Subcutaneous abdominal adipose tissue (tissue), 5 donors: ENCODE data around the gene DGKB.

ENCODE experiments used
- H3K27ac ChIP-seq: one replicate; pipeline ENCODE4 v1.7.0; 2013; ENCODE audit warnings: low read depth, mild to moderate bottlenecking, inconsistent platforms, low read length, moderate library complexity
- H3K27me3 ChIP-seq, 5 donors: one replicate each; pipeline ENCODE4 v1.7.0; 2013; ENCODE audit warnings: low read length in 5 of 5, inconsistent platforms in 1 of 5; ENCODE audit not compliant: control insufficient read depth in 5 of 5, insufficient read depth in 4 of 5
- H3K36me3 ChIP-seq, 5 donors: one replicate each; pipeline ENCODE4 v1.7.0; 2013; ENCODE audit warnings: low read length in 5 of 5; ENCODE audit not compliant: control insufficient read depth in 5 of 5, insufficient read depth in 5 of 5
- H3K4me1 ChIP-seq, 5 donors: one replicate each; pipeline ENCODE4 v1.7.0; 2013; ENCODE audit warnings: low read length in 5 of 5, mild to moderate bottlenecking in 3 of 5, moderate library complexity in 1 of 5; ENCODE audit not compliant: control insufficient read depth in 5 of 5, insufficient read depth in 5 of 5
- H3K4me3 ChIP-seq, 5 donors: one replicate each; pipeline ENCODE4 v1.7.0; 2013; ENCODE audit warnings: low read length in 5 of 5, low read depth in 1 of 5
- H3K9ac ChIP-seq, 5 donors: one replicate each; pipeline ENCODE4 v1.7.0; 2013; ENCODE audit warnings: low read length in 5 of 5, mild to moderate bottlenecking in 4 of 5, moderate library complexity in 3 of 5
- H3K9me3 ChIP-seq, 5 donors: one replicate each; pipeline ENCODE4 v1.7.0; 2013; ENCODE audit warnings: low read length in 5 of 5; ENCODE audit not compliant: control insufficient read depth in 5 of 5
- donor health status: healthy.
- donor health status: healthy.
- donor health status: healthy.
- donor health status: healthy.
- donor health status: healthy.

The DGKB gene

DNA sequence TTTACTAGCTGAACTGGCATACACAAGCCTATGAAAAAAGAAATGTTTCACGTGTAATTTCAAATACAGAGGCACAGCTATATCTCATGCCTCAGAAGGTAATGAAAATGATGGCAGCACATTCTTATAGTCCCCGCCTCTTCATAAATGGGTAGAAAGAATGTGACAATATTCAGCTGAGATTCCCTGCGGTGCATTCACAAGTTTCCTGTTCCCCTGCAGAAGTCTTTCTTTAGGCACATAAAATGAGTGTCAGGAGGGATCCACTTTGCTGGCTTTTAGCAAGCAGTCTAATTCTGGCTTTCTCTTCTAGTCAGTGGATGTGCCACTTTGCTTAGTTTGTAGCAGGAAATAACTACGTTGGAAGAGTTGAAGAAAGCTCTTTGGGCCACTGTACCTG, 56.1 kb downstream of the DGKB start:
- H3K9me3 ChIP-seq = peaks cover 0 to 2% (median 0%) of the 10 kb centered on the region in 5 donors
- H3K4me1 ChIP-seq = no peaks in the 10 kb centered on the region
- no peak overlapping the region for H3K27ac ChIP-seq
- H3K4me3 ChIP-seq = no peak overlapping the region
- H3K9ac ChIP-seq = no peak overlapping the region
- H3K36me3 ChIP-seq = no peaks in the 10 kb centered on the region
- no peaks in the 10 kb centered on the region for H3K27me3 ChIP-seq

DNA sequence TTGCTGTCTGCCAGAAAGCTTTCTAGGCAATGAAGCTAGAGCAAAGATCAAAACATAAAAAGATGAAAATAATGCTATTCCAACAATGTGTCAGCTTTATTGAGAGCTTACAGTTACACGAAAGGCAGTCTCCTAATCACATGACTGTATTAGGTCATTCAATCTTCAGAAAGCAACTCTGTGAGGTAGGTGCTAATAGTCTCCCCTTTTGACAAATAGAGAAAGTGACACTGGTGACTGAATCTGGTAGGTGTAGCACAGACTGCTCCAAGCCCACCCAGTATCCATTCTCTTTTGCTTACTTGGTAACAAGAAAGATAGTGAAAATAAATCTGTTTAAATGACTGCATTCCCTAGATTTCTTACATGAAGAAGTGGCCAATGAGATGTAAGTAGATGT, 58.8 kb downstream of the DGKB start:
- no peak overlapping the region for H3K27ac ChIP-seq
- H3K27me3 ChIP-seq = no peaks in the 10 kb centered on the region
- H3K4me1 ChIP-seq = no peaks in the 10 kb centered on the region
- no peak overlapping the region for H3K4me3 ChIP-seq
- peaks cover 0 to 2% (median 0%) of the 10 kb centered on the region in 5 donors for H3K9me3 ChIP-seq
- no peaks in the 10 kb centered on the region for H3K36me3 ChIP-seq
- H3K9ac ChIP-seq = no peak overlapping the region

DNA sequence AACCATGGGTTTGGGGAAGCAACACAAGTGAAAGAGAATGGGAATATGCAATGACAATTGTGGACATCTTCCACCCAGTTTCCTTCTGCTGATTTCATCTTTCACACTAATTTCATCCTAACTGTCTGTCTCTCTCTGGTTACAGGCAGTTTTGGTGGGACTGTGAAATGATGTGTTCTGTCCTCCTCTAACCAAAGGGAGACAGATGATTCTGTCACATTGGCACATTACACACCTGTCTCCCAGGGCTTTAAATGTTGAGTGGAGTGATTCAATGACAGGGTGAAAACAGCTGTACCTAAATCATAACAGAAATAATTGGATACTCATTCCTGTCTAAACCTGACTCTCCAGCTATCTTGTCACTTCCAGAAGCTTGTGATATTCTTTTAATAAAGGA, 60.0 kb downstream of the DGKB start:
- H3K4me1 ChIP-seq = no peaks in the 10 kb centered on the region
- no peak overlapping the region for H3K9ac ChIP-seq
- no peak overlapping the region for H3K4me3 ChIP-seq
- no peaks in the 10 kb centered on the region for H3K36me3 ChIP-seq
- no peak overlapping the region for H3K27ac ChIP-seq
- H3K9me3 ChIP-seq = peaks cover 0 to 2% (median 0%) of the 10 kb centered on the region in 5 donors
- H3K27me3 ChIP-seq = no peaks in the 10 kb centered on the region

DNA sequence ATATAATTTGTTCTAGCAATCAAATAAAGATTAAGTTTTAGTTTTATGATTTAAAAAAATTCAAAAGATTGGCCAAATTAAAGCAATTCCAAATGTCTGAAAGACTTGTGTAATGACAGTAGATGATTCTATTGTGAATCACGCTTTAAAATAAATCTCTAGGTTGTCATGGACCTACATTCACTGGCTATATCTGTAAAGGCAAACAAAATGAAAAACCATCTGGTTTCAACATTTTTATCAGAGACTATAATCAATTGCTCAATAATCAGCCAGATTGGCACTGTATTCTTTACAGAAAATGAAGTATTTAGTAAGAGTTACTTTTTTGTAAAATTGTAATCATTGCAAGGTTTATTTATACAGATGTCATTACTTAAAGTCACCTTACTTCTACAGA, 60.7 kb downstream of the DGKB start:
- Histone ChIP-seq H3K36me3 (no peaks in the 10 kb centered on the region), H3K9me3 (peaks cover 0 to 2% (median 0%) of the 10 kb centered on the region in 5 donors), H3K27ac (no peak overlapping the region), H3K4me1 (no peaks in the 10 kb centered on the region), H3K27me3 (no peaks in the 10 kb centered on the region), H3K9ac (no peak overlapping the region), H3K4me3 (no peak overlapping the region)

DNA sequence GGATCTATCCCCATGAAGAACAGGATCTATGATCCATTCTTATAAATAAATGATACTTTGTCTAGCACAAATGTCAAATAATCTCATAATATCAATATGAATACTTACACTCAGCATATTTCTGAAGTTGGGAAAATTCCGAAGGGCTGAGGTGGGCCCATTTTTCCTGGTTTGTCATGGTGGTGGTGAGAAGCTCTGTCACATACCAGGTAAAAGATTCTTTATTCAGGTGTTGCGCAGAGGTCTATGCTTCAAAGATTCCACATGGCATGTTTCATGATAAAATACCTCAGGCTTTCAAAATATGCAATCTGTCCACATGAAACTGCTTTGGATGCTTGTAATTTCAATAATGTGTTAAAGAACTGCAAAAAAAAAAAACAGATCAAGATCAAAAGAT, 61.5 kb downstream of the DGKB start:
- Histone ChIP-seq H3K4me1 (no peaks in the 10 kb centered on the region), H3K4me3 (no peak overlapping the region), H3K27me3 (no peaks in the 10 kb centered on the region), H3K9ac (no peak overlapping the region), H3K27ac (no peak overlapping the region), H3K9me3 (no peaks in the 10 kb centered on the region), H3K36me3 (no peaks in the 10 kb centered on the region)

DNA sequence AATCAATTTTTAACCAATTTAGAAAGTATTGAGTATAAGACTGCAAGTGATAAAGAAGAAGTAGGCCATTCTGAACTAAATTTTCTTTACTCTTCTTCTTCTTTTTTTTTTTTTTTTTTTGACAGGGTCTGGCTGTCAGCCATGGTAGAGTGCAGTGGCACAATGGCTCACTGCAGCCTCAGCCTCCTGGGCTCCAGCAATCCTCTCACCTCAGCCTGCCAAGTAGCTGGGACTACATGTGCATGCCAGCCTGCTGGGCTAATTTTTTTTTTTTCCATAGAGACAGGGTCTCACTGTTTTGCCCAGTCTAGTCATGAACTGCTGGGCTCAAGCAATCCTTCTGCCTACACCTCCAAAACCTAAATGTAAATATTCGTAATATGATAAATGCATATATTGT, 63.2 kb downstream of the DGKB start:
- Histone ChIP-seq H3K9me3 (no peaks in the 10 kb centered on the region), H3K27me3 (no peaks in the 10 kb centered on the region), H3K4me1 (no peaks in the 10 kb centered on the region), H3K36me3 (no peaks in the 10 kb centered on the region), H3K9ac (no peak overlapping the region), H3K27ac (no peak overlapping the region), H3K4me3 (no peak overlapping the region)

DNA sequence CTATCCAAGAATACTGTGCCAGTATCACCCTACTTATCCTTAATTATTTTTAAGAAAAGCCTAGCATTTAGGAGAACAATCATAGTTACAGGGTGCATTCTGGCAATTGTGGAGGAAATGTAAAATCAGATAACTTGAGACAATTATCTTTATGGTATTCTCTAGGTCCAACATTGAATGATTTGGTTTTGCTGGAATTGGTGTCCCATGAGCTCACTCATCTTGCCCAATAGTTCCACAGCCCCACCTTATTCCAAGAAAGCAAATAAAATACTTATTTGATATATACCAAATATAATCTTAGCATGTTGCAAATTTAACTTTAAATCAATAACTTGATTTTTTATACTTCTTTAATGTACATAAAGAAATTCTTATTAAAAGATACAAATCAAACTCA, 65.3 kb downstream of the DGKB start:
- H3K9ac ChIP-seq = no peak overlapping the region

DNA sequence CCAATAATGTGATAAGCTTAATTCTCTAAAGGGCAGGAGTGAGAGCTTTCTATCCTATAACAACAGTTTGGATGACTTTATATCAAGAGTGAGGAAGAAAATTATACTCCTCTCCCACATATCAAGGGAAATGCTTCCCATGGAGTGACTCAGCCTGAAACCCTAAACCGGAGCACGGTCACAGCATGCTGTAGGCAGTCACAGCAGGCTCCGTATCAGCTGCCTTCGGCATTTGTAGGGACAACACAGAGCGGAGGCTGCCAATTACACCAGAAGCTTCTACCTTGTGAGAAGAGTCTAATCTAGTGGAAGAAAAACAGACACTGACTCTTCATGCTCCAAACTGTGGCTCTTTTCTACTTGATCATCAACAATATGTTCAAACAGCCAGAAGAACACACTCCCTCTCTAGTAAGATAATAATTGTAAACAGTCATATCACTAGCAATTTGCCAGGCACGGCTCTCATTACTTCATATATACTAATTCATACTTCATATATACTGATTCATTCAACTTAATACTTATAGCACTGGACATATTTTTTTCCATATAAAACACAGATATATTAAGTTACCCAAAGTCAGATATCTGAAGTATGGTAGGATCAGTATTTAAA, 65.9 kb downstream of the DGKB start:
- Histone ChIP-seq H3K4me3 (no peak overlapping the region), H3K4me1 (no peaks in the 10 kb centered on the region), H3K27ac (no peak overlapping the region), H3K27me3 (no peaks in the 10 kb centered on the region), H3K9me3 (no peaks in the 10 kb centered on the region), H3K36me3 (no peaks in the 10 kb centered on the region), H3K9ac (no peak overlapping the region)

More for the DNA sequence above, 65.3 kb downstream of the DGKB start:
- Histone ChIP-seq H3K4me1 (no peaks in the 10 kb centered on the region), H3K9me3 (no peaks in the 10 kb centered on the region), H3K27me3 (no peaks in the 10 kb centered on the region), H3K4me3 (no peak overlapping the region), H3K27ac (no peak overlapping the region), H3K36me3 (no peaks in the 10 kb centered on the region)

DNA sequence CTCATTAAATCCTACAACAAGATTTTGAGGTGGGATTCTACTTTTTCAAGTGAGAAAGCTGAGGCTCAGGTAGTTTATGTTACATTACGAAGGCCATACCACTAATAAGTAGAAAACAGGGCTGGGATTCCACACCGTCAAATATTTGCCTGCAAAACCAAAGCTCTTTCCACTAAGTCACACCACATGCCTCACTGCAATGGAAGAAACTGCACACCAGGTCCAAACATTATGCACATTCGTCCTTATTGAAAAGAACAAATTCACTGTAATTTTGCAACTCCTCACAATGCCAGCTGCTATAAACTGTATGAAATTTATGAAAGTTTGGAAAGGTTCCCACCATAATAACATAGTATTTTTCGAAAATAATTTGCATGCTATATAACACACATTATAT, 66.5 kb downstream of the DGKB start:
- H3K27ac ChIP-seq = no peak overlapping the region
- no peaks in the 10 kb centered on the region for H3K9me3 ChIP-seq
- H3K36me3 ChIP-seq = no peaks in the 10 kb centered on the region
- no peaks in the 10 kb centered on the region for H3K27me3 ChIP-seq
- no peak overlapping the region for H3K9ac ChIP-seq
- no peaks in the 10 kb centered on the region for H3K4me1 ChIP-seq
- H3K4me3 ChIP-seq = no peak overlapping the region

DNA sequence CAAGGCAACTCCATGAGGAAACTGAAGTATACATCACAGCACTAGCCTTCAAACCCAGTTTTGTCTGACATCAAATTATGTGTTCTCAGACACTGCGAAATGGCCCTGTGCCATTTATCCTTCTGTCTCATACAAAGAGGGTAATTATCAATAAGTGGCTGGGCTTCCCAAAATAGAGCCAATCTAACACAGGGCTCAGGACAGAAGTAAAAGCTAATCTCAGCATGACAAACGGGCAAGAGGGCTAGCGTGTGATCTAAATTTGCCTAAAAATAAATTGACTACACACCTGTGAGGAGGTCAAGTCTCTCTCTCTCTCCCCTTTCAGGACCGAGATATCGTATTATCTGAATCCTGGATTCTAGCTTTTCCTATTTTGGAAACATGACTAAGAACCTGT, 67.2 kb downstream of the DGKB start:
- Histone ChIP-seq H3K27ac (no peak overlapping the region), H3K4me3 (no peak overlapping the region), H3K36me3 (no peaks in the 10 kb centered on the region), H3K9me3 (no peaks in the 10 kb centered on the region), H3K27me3 (no peaks in the 10 kb centered on the region), H3K4me1 (no peaks in the 10 kb centered on the region), H3K9ac (no peak overlapping the region)

DNA sequence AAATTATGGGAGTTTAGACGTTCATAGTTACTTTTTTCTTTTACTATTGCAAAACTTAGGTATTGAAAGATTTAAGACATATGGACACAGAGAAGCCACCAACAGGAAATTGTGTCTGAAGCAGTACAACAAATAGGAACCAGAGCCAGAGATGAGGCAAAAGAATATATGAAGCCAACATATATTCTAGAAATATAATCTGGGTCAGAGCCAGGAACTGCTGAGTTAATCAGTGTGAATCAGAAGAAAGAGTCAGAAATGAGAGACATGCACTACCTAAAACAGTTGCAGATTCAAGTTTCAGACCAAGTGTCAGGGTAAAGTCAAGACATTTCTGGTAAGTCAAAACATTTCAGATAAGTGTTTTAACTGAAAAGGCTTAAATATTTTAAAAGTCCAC, 67.7 kb downstream of the DGKB start:
- Histone ChIP-seq H3K9me3 (no peaks in the 10 kb centered on the region), H3K4me1 (no peaks in the 10 kb centered on the region), H3K9ac (no peak overlapping the region), H3K27ac (no peak overlapping the region), H3K36me3 (no peaks in the 10 kb centered on the region), H3K27me3 (no peaks in the 10 kb centered on the region), H3K4me3 (no peak overlapping the region)
